ENCODE results near the gene ZNF488.
A peak's percentile ranks its signal among the peaks of the same experiment; 100 is the strongest.
"Not testable (repeated sequence)": the region's sequence is repeated elsewhere in the genome, so short reads cannot be mapped to it uniquely, and the experiment has no call there.

The ZNF488 gene, protein sequence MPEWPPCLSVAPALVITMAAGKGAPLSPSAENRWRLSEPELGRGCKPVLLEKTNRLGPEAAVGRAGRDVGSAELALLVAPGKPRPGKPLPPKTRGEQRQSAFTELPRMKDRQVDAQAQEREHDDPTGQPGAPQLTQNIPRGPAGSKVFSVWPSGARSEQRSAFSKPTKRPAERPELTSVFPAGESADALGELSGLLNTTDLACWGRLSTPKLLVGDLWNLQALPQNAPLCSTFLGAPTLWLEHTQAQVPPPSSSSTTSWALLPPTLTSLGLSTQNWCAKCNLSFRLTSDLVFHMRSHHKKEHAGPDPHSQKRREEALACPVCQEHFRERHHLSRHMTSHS

DNA sequence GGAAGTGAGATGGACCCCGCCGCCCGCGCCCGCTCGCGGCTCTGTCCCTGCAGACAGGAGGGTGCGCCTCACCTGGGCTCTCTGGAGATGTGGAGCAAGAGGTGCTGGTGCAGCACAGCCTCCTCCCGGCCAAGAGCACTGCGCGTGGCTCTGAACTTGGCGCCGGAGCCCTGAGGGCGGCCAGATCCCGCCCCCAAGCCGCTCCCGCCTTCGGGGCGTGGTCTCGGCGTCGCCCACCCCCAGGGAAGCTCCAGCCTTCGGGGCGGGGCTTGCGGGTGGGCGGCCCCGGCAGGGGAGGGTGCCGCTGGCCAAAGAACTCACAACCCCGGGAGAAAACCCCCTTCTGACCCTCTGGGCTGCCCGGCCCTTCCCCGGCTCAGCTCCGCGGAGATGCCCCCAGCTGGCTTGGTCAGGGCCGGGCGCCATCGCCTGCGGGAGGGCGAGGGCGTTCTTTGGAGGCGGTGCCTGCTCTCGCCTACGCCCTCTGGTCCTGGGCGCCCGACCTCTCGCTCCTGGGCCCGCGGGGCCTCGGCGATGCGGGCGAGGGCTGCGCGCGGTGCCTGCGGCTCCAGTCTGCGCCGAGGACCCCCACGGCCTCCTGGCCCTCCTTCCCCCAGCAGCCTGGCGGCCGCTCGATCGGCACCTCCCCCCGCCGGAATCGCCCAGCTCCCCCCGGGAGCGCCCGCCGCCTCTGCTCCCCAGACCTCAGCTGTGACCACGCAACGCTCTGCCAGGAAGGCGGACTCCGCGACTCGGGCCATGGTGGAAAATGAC lies at the start of gene ZNF488:
ZNF488 (minus strand) TSS at position 146 of the 774 bp plus-strand sequence. CDS start 15,464 bp downstream, outside the sequence.
- peak; percentile 70 for DNase-seq

DNA sequence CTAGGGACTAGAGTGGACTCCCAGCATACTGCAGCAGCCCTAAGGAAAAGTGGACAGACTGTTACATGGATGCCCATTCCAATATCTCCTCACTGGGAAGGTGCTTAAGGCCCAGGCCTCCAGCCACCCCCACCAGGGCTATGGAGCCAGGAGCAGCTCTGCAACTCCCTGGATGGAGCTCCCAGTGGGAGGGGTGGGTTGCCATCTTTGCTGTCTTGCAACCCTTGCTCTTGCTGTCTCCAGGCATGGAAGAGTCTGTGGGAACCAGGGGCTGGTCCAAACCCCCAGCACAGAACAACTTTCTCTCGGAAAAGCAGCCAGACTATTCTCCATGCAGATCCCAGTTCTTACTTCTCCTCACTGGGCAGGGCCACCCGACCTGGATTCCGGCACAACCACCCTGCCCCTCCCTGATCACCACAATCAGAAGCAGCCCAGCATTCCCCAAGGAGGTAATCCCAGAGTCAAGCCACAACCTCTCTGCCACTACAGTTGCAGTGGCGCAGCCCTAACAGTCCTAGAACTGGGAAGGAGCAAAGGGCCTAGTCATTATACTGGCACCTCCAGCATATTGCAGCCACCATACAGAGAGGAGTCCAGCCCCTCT lies 41.8 kb upstream of the ZNF488 start:
- DNase-seq: no peak

DNA sequence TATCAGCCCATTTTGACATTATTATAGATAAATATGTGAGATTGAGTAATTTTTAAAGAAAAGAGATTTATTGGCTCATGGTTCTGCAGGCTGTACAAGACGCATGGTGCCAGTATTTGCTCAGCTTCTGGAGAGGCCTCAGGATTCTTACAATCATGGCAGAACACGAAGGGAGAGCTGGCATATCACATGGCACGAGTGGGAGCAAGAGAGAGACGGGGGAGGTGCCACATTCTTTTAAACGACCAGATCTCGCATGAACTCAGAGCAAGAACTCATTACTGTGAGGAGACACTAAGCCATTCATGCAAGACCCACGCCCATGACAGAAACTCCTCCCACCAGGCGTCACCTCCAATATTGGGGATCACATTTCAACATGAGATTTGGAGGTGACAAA lies 40.1 kb upstream of the ZNF488 start:
- DNase-seq: no peak

DNA sequence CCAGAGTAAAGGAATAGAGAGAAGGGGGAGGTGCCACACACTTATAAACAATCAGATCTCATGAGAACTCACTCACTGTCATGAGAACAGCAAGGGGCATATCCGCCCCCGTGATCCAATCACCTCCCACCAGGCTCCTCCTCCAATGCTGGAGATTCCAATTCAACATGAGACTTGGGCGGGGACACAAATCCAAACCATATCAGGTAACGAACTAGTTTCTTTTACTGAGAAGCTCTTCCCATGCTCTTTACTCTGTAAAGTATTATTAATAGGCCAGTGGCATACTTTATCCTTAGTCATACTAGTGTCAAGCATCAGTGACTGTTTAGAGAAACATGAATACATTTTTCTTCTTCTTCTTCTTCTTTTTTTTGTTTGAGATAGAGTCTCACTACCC lies 39.4 kb upstream of the ZNF488 start:
- no peak for DNase-seq

DNA sequence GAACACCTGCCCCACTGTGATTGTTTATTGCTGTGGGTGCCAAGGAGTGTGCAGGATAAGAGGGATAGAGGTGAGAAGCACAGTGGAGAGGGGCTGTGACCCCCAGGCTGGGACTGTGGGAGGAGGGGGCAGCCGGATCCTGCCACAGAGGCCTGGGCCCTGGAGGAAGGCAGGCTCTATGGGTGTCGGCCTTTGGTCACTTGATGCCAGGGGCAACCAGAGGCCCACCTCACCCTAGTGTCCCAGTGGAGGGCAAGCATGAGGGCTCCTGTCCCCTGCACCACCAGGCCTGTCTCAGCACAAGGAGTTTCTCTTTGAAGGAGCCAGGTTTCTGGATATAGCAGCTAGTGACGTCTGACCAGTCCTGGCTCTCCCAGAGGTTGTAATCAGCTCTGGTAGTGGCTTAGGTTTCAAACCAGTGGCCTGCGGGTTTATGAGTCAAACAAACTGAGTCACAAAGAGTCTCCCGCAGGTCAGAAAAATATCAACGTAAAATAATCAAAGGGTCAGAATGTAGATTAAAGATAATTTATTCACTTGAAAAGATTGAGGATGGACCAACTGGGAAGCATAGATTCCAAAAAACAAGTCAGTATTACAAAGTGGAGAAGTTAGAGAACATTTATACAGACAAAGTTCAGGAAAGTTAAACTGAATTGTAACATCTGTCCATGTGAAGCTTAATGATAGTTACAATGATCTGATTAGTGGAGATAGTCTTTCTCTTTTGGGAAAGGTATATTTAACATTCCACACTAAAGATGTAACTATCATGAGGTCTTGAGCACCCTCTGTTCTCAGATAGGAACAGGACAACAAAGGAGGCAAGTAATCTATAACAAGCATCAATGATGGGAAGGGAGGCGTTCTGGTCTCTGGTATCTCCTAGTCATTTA lies 37.2 kb upstream of the ZNF488 start:
- DNase-seq: no peak

DNA sequence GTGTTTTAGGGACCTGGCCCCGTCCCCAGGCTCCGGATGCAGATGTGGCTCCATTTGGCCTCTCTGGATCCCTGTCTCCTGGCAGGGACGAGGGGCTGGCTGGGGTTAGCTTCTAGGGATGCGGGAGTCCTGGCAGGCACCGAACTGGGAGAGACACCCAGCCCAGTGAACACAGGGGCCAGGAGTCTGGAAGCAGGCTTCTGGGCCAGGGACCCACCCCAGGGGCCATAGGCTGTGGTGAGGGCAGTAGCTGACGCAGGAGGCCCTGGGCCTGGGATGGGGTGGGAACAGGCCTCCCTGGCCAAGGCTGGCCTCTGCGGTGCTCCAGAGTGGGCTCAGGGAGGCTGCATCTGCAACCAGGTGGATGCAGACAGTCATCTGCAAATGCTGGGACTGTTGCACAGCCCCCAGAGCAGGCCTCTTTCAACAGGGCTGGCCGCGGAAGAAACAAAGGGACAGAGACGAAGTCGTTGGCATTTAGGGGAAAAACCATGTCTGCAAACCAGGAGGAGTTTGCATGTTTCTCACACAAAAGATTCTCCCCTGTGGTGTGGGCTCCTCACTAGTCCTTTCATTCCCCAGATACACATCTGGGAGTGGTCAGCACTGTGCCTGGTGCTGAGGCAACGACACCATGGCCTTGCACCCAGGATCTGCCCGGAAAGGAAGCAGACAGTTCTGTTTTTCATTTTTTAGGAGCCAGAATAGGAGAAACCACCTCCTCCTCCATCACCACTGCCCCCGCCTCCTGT lies 36.4 kb upstream of the ZNF488 start:
- no peak for DNase-seq

DNA sequence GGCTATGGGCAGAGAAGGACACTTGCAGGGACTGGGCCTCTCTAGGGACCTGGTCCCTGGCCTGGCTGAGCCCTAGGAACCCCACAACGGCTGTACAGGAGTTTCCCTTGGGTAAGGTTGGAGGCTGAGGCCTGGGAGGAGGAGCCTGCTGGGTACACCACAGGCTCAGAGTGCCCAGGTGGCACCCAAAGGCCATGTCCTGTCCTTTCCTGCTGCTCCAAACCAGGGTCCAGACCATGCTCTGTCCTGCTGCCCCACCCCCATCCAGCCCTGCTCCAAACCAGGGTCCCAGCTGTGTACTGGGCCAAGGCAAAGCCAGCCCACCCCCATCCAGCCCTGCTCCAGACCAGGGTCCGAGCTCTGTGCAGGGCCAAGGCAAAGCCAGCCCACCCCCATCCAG lies 35.3 kb upstream of the ZNF488 start:
- no peak for DNase-seq

DNA sequence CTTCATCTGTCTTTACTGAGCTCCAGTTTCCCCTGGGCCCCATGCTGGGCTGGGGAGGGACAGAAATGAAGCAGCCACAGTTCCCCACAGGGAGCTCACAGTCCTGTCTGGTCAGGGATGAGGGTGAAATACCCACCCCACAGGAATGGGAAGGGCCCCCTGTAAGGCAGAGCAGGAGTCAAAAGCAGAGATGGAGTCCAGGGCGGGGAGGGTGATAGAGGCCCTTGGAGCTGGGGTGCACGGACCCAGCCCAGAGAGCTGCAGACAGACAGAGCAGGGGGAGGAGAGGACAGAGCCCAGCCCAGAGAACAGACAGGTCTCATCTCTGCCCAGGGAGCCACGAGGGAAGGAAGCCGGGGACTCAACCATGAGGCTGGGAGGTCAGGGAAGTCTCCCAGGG lies 34.9 kb upstream of the ZNF488 start:
- DNase-seq: no peak

DNA sequence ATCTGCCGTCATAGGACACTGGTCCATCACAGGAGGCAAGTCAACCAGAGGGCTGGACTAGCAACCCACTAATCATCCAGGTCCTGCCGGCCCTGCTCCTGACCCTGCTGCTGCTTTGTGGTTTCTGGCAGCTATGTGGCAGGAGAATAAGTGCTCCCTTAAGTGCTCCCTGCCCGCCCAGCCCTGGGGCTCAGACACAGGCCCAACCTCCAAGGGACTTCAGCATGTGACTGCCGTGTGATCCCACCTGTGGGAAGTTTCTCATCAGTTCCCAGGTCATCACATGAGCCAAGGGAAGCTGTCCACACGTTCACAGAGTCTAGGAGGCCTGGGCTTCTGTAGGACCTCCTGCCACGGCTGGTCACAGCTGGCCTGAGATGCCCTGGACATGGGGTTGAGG lies 34.2 kb upstream of the ZNF488 start:
- no peak for DNase-seq

DNA sequence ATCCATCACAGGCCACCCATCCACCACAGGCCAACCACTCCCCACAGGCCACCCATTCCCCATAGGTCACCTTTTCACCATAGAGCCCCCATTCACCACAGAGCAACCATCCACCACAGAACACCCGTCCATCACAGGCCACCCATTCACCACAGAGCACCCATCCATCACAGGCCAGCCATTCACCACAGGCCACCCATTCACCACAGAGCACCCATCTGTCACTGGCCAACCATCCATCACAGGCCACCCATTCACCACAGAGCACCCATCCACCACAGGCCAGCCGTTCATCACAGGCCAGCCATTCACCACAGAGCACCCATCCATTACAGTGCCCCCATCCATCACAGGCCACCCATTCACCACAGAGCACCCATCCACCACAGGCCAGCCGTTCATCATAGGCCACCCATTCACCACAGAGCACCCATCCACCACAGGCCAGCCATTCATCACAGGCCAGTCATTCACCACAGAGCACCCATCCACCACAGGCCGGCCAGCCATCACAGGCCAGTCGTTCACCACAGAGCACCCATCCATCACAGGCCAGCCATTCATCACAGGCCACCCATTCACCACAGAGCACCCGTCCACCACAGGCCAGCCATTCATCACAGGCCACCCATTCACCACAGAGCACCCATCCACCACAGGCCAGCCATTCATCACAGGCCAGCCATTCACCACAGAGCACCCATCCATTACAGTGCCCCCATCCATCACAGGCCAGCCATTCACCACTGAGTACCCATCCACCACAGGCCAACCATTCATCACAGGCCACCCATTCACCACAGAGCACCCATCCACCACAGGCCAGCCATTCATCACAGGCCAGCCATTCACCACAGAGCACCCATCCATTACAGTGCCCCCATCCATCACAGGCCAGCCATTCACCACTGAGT lies 32.5 kb upstream of the ZNF488 start:
- DNase-seq: not testable (repeated sequence)

DNA sequence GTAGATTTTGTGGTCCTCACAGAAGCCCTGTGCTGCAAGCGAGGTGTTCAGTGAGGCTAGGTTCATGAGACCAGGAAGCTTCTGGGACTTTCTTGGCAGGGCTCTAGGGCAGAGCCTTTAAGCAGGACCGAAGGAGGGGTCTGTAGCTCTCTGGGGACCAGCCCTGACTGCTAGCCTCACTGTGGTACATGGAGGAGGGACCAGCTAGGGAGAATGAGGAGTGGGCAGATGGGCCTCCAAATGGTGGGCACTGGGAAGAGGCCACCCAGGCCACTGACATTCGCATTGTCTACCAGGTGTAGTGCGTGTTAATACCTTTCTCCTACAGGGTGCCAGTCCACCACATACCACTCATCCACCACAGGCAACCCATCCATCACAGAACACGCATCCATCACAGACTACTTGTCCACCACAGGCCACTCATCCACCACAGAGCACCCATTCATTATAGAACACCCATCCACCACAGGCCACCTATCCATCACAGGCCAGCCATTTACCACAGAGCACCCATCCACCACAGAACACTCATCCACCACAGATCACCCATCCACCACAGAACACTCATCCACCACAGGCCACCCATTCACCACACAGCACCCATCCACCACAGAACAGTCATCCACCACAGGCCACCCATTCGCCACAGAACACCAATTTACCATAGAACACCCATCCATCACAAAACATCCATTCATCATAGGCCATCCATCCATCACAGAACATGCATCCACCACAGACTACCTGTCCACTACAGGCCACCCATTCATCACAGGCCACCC lies 31.6 kb upstream of the ZNF488 start:
- no peak for DNase-seq

DNA sequence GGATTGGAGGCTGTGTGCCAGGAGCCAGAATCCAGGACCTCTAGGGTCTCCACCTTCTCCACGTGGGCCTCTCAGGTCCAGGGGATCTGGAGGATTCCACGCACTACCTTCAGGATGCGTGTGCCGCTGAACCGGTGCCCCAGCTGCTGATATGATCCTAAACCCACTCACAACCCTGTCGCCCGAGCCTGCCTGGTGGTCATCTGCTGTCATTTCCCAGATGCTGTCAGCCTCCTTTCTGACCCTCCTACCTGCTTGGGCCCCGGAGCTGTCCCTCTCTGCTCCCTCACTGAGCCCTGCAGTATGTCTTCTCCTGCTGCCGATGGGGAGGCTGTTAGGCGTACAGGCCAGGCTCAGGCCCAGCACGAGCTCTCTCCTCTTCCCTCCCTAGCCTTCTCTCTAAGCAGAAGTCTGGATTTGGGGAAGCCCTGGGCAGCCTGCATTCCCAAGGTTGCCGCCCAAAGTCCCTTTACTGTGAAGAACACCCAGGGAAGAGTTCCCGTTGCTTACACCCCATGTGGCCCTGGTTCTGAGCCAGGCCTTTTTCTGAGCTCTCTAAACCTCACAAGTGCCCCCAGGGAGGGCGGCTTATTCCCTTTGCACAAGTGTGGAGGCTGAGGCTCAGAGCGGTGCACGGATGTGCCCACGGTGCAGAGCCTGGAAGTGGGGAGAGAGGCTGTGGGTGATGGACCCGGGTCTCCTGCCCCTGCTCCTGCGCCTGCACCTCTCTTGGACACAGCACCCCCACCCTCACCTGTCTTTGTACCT lies 30.8 kb upstream of the ZNF488 start:
- no peak for DNase-seq

DNA sequence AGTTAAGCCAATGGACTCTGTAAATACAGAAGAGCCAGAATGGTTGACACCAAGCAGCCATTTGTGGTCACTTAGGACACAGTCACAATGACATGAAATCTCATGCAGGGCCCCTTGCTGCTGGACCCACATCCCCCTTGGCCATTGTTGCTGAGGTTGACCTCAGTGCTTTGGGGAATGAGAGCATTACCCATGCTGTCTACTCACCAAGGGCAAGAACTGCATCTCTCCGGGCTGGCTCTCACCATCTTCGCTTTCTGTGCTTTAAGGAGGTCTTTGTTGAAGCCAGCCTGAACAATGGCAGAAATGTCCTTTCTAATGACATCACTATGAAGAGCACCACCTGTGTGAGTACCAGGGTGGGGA lies 30.1 kb upstream of the ZNF488 start:
- DNase-seq: no peak

DNA sequence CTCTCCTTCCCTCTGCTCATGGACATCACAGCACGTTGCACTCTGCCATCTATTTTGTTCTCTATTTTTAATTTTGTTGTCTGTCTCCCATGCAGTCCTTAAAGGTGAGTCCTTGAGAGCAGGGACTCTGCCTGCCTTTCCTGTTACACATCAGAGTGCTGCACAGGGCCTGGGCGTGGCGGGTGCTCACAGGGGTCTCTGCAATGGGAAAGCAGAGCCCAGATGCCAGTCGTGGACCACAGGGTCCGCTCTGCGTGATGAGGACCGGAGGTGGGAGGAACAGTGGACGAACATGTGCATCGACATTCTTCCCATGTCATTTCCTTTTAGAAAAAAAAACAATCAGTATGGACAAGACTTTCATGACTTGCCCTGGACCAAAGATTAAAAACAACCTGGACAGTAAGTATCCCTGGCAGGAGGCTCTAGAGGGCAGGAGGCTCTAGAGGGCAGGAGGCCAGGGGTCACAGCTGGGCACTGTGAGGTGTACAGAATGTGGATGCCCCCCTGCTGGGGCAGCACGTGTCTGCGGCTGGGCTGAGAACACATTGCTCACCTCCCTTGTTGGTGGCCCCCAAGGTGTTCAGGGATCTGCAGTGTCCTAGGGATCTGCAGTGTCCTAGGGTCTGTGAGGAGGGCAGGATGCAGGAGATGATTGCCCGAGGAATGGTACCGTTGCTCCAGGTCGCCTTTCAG lies 29.6 kb upstream of the ZNF488 start:
- DNase-seq: no peak

DNA sequence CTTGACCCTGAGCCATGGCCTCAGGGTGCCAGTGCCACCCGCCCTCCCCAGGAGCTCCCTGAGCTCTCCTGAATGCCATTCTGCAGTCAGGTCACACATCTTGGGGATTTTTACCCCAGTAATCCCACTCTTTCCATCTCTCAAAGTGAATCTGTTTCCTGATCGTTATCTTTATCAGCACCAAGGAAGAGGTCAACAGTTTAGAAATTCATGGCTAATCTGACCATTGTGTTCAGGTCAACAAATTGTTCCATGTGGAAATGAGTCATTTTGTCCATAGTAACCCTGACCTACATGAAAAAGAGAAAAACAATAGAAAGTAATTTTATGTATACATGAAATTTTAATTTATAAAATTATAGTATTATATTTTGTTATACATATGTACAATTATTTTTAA lies 28.8 kb upstream of the ZNF488 start:
- DNase-seq: no peak

DNA sequence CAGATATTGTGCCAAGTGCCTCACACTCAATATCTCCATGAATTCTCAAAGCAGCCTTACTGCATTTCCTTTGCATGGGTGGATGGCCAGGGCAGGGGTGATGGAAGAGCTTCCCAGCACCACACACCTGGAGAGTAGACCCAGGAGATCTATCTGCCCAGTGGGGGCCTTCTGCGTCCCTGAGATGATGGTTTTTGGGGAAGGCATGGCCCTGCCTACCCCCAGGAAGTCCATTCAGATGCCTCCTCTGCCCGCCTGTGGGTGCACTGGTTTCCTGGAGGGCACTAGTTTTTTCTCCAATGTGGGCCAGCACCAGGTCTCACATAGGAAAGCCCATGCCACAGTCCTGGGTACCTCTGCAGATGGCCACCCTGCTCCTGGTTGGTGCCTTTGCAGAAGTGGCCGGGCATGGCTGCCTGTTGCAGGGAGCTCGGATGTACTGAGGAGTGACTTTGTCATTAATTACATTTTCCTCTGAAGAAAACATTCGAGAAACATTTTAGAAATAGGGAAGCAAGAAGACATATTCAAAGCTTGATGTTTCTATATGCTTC lies 28.2 kb upstream of the ZNF488 start:
- no peak for DNase-seq

DNA sequence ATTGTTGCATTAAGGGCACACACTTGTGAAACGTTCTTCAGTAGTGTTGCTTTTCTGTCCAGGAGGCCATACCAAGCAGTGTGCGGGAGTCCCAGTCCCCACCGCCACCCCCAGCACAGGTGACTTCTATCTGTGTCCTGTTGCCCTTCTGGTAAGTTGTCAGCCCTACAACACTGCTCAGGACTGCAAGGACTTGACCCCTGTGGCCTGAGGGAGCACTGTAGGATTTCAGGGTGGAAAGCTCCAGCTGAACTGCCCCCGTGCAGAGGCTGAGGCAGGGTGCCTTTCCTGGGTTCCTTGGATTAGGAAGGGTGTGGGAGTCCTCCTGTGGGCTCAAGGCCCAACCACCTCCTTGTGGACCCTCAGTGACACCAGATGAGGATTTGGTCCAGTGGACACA lies 26.8 kb upstream of the ZNF488 start:
- DNase-seq: no peak

DNA sequence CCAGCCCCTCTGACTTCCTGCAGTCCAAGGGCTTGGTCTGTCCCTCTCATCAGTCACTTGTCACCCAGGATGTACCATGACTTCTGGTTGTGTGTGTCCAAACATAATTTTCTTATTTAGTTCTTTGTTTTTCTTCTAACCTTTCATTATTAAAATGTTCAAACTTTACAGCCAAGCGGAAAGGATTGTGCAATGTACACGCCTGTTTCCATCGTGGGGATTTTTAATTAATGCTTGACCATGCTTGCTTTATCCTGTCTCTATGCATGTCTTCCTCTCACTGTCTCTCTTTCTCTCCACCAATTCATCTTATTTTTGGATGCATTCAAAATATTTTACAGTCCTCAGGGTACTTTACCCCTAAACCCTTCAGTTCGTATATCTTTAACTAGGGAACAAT lies 26.2 kb upstream of the ZNF488 start:
- no peak for DNase-seq

DNA sequence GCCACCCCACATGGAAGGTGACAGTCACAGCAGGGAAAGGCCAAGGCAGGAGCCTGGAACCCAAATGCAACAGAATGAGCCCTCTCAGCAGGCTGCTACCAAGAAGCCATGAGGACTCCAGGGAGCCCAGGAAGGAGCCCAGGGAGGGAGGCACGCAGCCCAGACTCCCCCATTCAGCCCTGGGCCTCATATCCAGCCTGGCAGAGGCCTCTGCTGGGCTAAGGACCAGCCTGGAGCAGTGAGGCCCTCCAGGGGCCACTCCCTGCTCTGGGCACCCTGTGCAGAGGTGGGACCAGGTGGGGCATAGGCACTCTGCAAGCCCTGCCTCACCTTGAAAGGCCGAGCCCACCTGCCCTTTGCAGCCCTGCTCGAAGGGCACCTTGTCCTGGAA lies 25.8 kb upstream of the ZNF488 start:
- no peak for DNase-seq
